ENCODE data around the gene ADORA2A. TPM values are rescaled to one million over a fixed set of nuclear protein-coding genes. Genes with fewer than 3 reads are reported as not detected.

ADORA2A gene
- total RNA-seq, 1 experiment from 2014 or later = 0.96 TPM

DNA sequence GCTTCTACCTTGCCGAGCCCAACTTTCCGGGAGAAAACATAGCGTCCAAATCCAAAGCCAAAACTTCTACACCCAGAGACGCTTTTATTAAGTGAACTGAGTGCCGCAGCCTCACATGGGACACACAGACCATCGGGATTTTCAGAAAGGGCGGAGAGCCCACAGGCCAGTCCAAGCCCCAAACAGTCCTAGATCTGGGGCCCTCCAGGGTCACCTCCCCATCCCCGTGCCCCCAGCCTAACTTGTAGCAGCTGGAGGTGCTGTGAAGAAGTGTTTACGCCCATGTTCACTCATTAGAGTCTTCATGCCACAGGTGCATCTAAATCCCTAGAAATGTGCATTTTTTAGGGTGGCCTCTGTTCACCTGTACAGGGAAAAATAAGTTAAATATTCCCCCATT is 14.1 kb upstream of the ADORA2A start:
- Mint-ChIP-seq H3K9me3 (ENCODE audit: unreplicated experiment) (no peaks in the 10 kb centered on the region), H3K27me3 (ENCODE audit: insufficient read depth, unreplicated experiment) (no peaks in the 10 kb centered on the region), H3K36me3 (ENCODE audit: insufficient read depth, unreplicated experiment) (peaks cover 35% of the 10 kb centered on the region), H3K27ac (ENCODE audit: low read depth, unreplicated experiment) (no peak overlapping the region), H3K4me1 (ENCODE audit: insufficient read depth, unreplicated experiment) (no peaks in the 10 kb centered on the region), H3K4me3 (ENCODE audit: unreplicated experiment) (no peak overlapping the region)
- BruUV-seq (replicated peaks) = no TSS peak
- intact Hi-C loops (cut with micrococcal nuclease) = no loop called here
- TF ChIP-seq, protein P1, sequence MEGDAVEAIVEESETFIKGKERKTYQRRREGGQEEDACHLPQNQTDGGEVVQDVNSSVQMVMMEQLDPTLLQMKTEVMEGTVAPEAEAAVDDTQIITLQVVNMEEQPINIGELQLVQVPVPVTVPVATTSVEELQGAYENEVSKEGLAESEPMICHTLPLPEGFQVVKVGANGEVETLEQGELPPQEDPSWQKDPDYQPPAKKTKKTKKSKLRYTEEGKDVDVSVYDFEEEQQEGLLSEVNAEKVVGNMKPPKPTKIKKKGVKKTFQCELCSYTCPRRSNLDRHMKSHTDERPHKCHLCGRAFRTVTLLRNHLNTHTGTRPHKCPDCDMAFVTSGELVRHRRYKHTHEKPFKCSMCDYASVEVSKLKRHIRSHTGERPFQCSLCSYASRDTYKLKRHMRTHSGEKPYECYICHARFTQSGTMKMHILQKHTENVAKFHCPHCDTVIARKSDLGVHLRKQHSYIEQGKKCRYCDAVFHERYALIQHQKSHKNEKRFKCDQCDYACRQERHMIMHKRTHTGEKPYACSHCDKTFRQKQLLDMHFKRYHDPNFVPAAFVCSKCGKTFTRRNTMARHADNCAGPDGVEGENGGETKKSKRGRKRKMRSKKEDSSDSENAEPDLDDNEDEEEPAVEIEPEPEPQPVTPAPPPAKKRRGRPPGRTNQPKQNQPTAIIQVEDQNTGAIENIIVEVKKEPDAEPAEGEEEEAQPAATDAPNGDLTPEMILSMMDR (IDR thresholded peaks at IDR 0.05; ENCODE audit: unreplicated experiment) = no peak
- POLR2A ChIA-PET = no interaction called here
- no peak for DNase-seq (ENCODE audit: unreplicated experiment)
- CTCF ChIA-PET = no interaction called here

- no TSS peak for BruUV-seq (replicated peaks)
- no peak overlapping the region for H3K27ac Mint-ChIP-seq (ENCODE audit: low read depth, unreplicated experiment)
- intact Hi-C loops (cut with micrococcal nuclease) = no loop called here
- ChIA-PET CTCF (interaction anchor here (0.6 kb wide), 1 partner anchor 16 kb away, joined by 3 read pairs; no protein-coding TSS in a partner anchor), POLR2A (no interaction called here)
- TF ChIP-seq, protein P1 (IDR thresholded peaks at IDR 0.05; ENCODE audit: unreplicated experiment) = no peak
- no peak overlapping the region for H3K4me3 Mint-ChIP-seq (ENCODE audit: unreplicated experiment)
- H3K9me3 Mint-ChIP-seq (ENCODE audit: unreplicated experiment) = no peaks in the 10 kb centered on the region
- no peaks in the 10 kb centered on the region for H3K4me1 Mint-ChIP-seq (ENCODE audit: insufficient read depth, unreplicated experiment)
- DNase-seq (ENCODE audit: unreplicated experiment) = no peak
- peaks cover 35% of the 10 kb centered on the region for H3K36me3 Mint-ChIP-seq (ENCODE audit: insufficient read depth, unreplicated experiment)
- H3K27me3 Mint-ChIP-seq (ENCODE audit: insufficient read depth, unreplicated experiment) = no peaks in the 10 kb centered on the region
Observed at GRCh38 chr22:24413736-24414385, 13.5 kb upstream of the ADORA2A start.

DNA sequence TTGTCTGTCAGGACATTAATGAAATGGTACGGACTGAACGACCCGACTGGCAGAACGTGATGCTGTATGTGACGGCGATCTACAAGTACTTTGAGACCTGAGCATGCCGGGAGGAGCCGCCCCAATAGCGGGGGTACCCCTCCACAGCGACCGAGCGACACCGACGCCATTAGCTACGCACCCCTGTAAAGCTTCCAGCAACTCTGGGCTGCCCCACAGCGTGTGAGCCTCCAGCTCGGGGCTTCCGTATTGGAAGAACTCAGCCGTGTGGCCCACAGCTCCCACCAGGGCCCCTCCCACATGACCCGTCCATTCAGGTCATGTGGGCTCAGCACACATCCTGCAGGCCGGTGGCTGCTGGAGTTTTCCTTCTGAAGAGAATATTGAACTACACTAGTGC is 12.9 kb upstream of the ADORA2A start:
- TF ChIP-seq, protein P1 (IDR thresholded peaks at IDR 0.05; ENCODE audit: unreplicated experiment) = no peak
- Mint-ChIP-seq H3K4me3 (ENCODE audit: unreplicated experiment) (no peak overlapping the region), H3K27ac (ENCODE audit: low read depth, unreplicated experiment) (no peak overlapping the region), H3K9me3 (ENCODE audit: unreplicated experiment) (no peaks in the 10 kb centered on the region), H3K27me3 (ENCODE audit: insufficient read depth, unreplicated experiment) (no peaks in the 10 kb centered on the region), H3K36me3 (ENCODE audit: insufficient read depth, unreplicated experiment) (peaks cover 35% of the 10 kb centered on the region), H3K4me1 (ENCODE audit: insufficient read depth, unreplicated experiment) (no peaks in the 10 kb centered on the region)
- DNase-seq (ENCODE audit: unreplicated experiment) = no peak
- ChIA-PET POLR2A (no interaction called here), CTCF (interaction anchor here (0.6 to 1.2 kb wide), 3 partner anchors 10 to 16 kb away, joined by 3 to 6 read pairs (median 3); no protein-coding TSS in a partner anchor)
- intact Hi-C loops (cut with micrococcal nuclease) = no loop called here
- BruUV-seq (replicated peaks) = no TSS peak

GRCh38 chr22:24414984-24415945 is 12.1 kb upstream of the ADORA2A start:
- TF ChIP-seq, protein P1 (IDR thresholded peaks at IDR 0.05; ENCODE audit: unreplicated experiment) = no peak
- DNase-seq (ENCODE audit: unreplicated experiment) = no peak
- intact Hi-C loops (cut with micrococcal nuclease) = no loop called here
- Mint-ChIP-seq H3K4me3 (ENCODE audit: unreplicated experiment) (no peak overlapping the region), H3K36me3 (ENCODE audit: insufficient read depth, unreplicated experiment) (peaks cover 35% of the 10 kb centered on the region), H3K27ac (ENCODE audit: low read depth, unreplicated experiment) (no peak overlapping the region), H3K4me1 (ENCODE audit: insufficient read depth, unreplicated experiment) (no peaks in the 10 kb centered on the region), H3K9me3 (ENCODE audit: unreplicated experiment) (no peaks in the 10 kb centered on the region), H3K27me3 (ENCODE audit: insufficient read depth, unreplicated experiment) (no peaks in the 10 kb centered on the region)
- POLR2A ChIA-PET = no interaction called here
- CTCF ChIA-PET = interaction anchor here (0.6 to 1.2 kb wide), 3 partner anchors 9 to 106 kb away, joined by 3 to 6 read pairs (median 3); no protein-coding TSS in a partner anchor
- TSS peak; percentile 31 for BruUV-seq (replicated peaks)
